GM23338 (cell line): Measurements from ENCODE around the gene SAT1. TPM values are rescaled to one million over a fixed set of nuclear protein-coding genes. Genes with fewer than 3 reads are reported as not detected.
A peak's percentile ranks its signal among the peaks of the same experiment; 100 is the strongest.

Experiments
- ATAC-seq: fragments of 200-7000 bp; cut with Tn5 transposase; 3 replicates; pipeline ENCODE4 v1.9.1; 2020
- DNase-seq: peaks from one replicate; pipeline ENCODE4 v3.0.0-alpha.2; 2015; ENCODE audit warnings: low spot score
- H2AFZ ChIP-seq: fragments of 200-600 bp; sonication (generic); 2 replicates; pipeline ENCODE4 v1.8.0; 2016; ENCODE audit warnings: antibody characterized with exemption, mild to moderate bottlenecking, moderate library complexity
- H3F3A ChIP-seq: fragments of 200-600 bp; sonication (generic); replicated peaks from 2 replicates; pipeline ENCODE4 v1.8.0; 2017; ENCODE audit warnings: antibody characterized with exemption, mixed run types, low read depth
- H3K27ac ChIP-seq: fragments of 200-600 bp; sonication (generic); 2 replicates; pipeline ENCODE4 v1.6.1; 2016; ENCODE audit warnings: low read depth
- H3K27me3 ChIP-seq: fragments of 200-600 bp; sonication (generic); 2 replicates; pipeline ENCODE4 v1.8.0; 2016; ENCODE audit warnings: mild to moderate bottlenecking, mixed run types, moderate library complexity; ENCODE audit not compliant: insufficient read depth
- H3K36me3 ChIP-seq: fragments of 200-600 bp; sonication (generic); 2 replicates; pipeline ENCODE4 v1.8.0; 2016; ENCODE audit warnings: mild to moderate bottlenecking; ENCODE audit not compliant: insufficient read depth
- H3K4me1 ChIP-seq: fragments of 200-600 bp; sonication (generic); 2 replicates; pipeline ENCODE4 v1.8.0; 2016; ENCODE audit warnings: mild to moderate bottlenecking, moderate library complexity; ENCODE audit not compliant: insufficient read depth
- H3K4me2 ChIP-seq: fragments of 200-600 bp; sonication (generic); 2 replicates; pipeline ENCODE4 v1.7.1; 2017; ENCODE audit warnings: mixed run types
- H3K4me3 ChIP-seq: fragments of 200-600 bp; sonication (generic); 2 replicates; pipeline ENCODE4 v1.6.1; 2016; ENCODE audit warnings: mixed run types
- H3K79me2 ChIP-seq: fragments of 200-600 bp; sonication (generic); replicated peaks from 2 replicates; pipeline ENCODE4 v1.8.0; 2017; ENCODE audit warnings: mild to moderate bottlenecking; ENCODE audit not compliant: insufficient read depth
- H3K9me2 ChIP-seq: fragments of 200-600 bp; sonication (generic); 2 replicates; pipeline ENCODE4 v1.8.0; 2017; ENCODE audit not compliant: insufficient read depth
- H4K20me1 ChIP-seq: fragments of 200-600 bp; sonication (generic); replicated peaks from 2 replicates; pipeline ENCODE4 v1.8.0; 2017; ENCODE audit warnings: mild to moderate bottlenecking; ENCODE audit not compliant: insufficient read depth
- H3K27ac Mint-ChIP-seq: 2 replicates; pipeline ENCODE4 v1.8.0; 2020; ENCODE audit warnings: inconsistent platforms, mild to moderate bottlenecking, moderate library complexity, mixed read lengths
- H3K27me3 Mint-ChIP-seq: 3 replicates; pipeline ENCODE4 v1.8.0; 2022; ENCODE audit warnings: low read depth, mild to moderate bottlenecking, moderate library complexity, mixed read lengths, inconsistent platforms; ENCODE audit not compliant: insufficient read depth, poor library complexity
- H3K36me3 Mint-ChIP-seq: 3 replicates; pipeline ENCODE4 v1.8.0; 2021; ENCODE audit warnings: low read depth, mild to moderate bottlenecking, inconsistent platforms, moderate library complexity, mixed read lengths
- H3K4me1 Mint-ChIP-seq: 3 replicates; pipeline ENCODE4 v1.8.0; 2020; ENCODE audit warnings: mild to moderate bottlenecking, inconsistent platforms, mixed read lengths
- H3K4me3 Mint-ChIP-seq: 3 replicates; pipeline ENCODE4 v1.8.0; 2021; ENCODE audit warnings: moderate library complexity, mild to moderate bottlenecking, inconsistent platforms, mixed read lengths
- H3K9me3 Mint-ChIP-seq: 3 replicates; pipeline ENCODE4 v1.8.0; 2020; ENCODE audit warnings: moderate library complexity, mild to moderate bottlenecking, inconsistent platforms, mixed read lengths
- CREB1 ChIP-seq: fragments of 250-450 bp; sonication (Bioruptor Pico); IDR thresholded peaks from 2 replicates; pipeline ENCODE4 v1.5.0; 2020; ENCODE audit warnings: low read depth, mild to moderate bottlenecking, moderate library complexity
- EZH2 ChIP-seq: fragments of 200-600 bp; sonication (generic); IDR thresholded peaks from one replicate; pipeline ENCODE4 v1.8.0; 2017; ENCODE audit warnings: antibody characterized with exemption, mild to moderate bottlenecking, low read depth; ENCODE audit not compliant: unreplicated experiment
- EZH2phosphoT487 ChIP-seq: fragments of 200-600 bp; sonication (generic); IDR thresholded peaks from one replicate; pipeline ENCODE4 v1.8.1; 2018; ENCODE audit warnings: antibody characterized with exemption; ENCODE audit not compliant: unreplicated experiment
- JUNB ChIP-seq: IDR thresholded peaks from one replicate; pipeline ENCODE4 v1.6.1; 2016; ENCODE audit warnings: antibody characterized with exemption; ENCODE audit not compliant: unreplicated experiment
- NANOG ChIP-seq: IDR thresholded peaks from 2 replicates; pipeline ENCODE4 v1.6.1; 2016; ENCODE audit warnings: antibody characterized with exemption, borderline replicate concordance
- POLR2AphosphoS5 ChIP-seq: IDR thresholded peaks from 2 replicates; pipeline ENCODE4 v1.6.1; 2016; ENCODE audit warnings: antibody characterized with exemption, low read depth
- STAT1 ChIP-seq: IDR thresholded peaks from one replicate; pipeline ENCODE4 v1.6.1; 2016; ENCODE audit warnings: antibody characterized with exemption; ENCODE audit not compliant: unreplicated experiment
- ZNF114 ChIP-seq: fragments of 250-450 bp; sonication (Bioruptor Pico); IDR thresholded peaks from 2 replicates; pipeline ENCODE4 v1.5.0; 2020; ENCODE audit warnings: mild to moderate bottlenecking, moderate library complexity
- ZNF331 ChIP-seq: fragments of 250-450 bp; sonication (Bioruptor Pico); IDR thresholded peaks from 2 replicates; pipeline ENCODE4 v1.5.0; 2020; ENCODE audit warnings: low read depth, mild to moderate bottlenecking, moderate library complexity
- polyA plus RNA-seq: library from polyadenylated mRNA; unstranded; fragments of >200 nt; fragmentation: Nextera tagmentation; extraction: Ambion mirVana; gene quantifications from 2 replicates; pipeline ENCODE4 v1.2.1, GENCODE V29; 2016
- total RNA-seq: library from RNA; depleted of rRNA; stranded (reverse); fragments of >200 nt; shearing (Covaris generic); gene quantifications from 2 replicates; pipeline ENCODE4 v1.2.3, GENCODE V29; 2014
- TF ChIP-seq, protein P1 (sequence below): fragments of 250-450 bp; sonication (Bioruptor Pico); IDR thresholded peaks from 2 replicates; pipeline ENCODE4 v1.5.0; 2020; ENCODE audit warnings: mild to moderate bottlenecking, moderate library complexity
- TF ChIP-seq, protein P2 (sequence below), 2 experiments: fragments of 200-600 bp in 1 of 2; sonication (generic) in 1 of 2; conservative IDR thresholded peaks; 2 replicates each; pipeline versions ENCODE4 v1.5.1 to v1.6.1; 2016 to 2017; ENCODE audit warnings: antibody characterized with exemption in 2 of 2, low read depth in 2 of 2, mild to moderate bottlenecking in 2 of 2, moderate library complexity in 1 of 2
- TF ChIP-seq, protein P3 (sequence below): IDR thresholded peaks from one replicate; pipeline ENCODE4 v1.6.1; 2018; ENCODE audit warnings: antibody characterized with exemption; ENCODE audit not compliant: unreplicated experiment

The SAT1 gene
- total and polyA plus RNA-seq, 2 experiments from 2014 or later = 44.1 to 101 TPM

DNA sequence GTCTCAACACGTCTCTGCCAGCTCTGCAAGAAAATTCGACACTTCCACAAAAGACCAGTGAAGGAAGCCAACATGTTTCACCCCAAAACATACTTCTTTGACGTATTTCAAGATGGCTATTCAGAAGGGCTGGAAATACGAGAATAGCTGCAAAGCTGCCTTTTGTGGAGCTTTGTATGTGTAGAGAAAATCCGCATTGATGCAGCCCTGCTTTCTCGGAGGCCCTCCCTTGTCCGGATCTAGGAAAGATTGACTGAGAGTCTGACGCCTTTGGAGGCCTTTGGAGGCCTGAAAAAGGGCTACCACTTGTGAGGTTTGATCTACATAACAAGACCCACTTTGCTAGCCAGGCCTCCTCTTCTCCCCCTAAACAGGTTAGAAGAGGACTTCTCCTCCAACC, 12.2 kb downstream of the SAT1 start (continued):
- TF ChIP-seq, protein P1, sequence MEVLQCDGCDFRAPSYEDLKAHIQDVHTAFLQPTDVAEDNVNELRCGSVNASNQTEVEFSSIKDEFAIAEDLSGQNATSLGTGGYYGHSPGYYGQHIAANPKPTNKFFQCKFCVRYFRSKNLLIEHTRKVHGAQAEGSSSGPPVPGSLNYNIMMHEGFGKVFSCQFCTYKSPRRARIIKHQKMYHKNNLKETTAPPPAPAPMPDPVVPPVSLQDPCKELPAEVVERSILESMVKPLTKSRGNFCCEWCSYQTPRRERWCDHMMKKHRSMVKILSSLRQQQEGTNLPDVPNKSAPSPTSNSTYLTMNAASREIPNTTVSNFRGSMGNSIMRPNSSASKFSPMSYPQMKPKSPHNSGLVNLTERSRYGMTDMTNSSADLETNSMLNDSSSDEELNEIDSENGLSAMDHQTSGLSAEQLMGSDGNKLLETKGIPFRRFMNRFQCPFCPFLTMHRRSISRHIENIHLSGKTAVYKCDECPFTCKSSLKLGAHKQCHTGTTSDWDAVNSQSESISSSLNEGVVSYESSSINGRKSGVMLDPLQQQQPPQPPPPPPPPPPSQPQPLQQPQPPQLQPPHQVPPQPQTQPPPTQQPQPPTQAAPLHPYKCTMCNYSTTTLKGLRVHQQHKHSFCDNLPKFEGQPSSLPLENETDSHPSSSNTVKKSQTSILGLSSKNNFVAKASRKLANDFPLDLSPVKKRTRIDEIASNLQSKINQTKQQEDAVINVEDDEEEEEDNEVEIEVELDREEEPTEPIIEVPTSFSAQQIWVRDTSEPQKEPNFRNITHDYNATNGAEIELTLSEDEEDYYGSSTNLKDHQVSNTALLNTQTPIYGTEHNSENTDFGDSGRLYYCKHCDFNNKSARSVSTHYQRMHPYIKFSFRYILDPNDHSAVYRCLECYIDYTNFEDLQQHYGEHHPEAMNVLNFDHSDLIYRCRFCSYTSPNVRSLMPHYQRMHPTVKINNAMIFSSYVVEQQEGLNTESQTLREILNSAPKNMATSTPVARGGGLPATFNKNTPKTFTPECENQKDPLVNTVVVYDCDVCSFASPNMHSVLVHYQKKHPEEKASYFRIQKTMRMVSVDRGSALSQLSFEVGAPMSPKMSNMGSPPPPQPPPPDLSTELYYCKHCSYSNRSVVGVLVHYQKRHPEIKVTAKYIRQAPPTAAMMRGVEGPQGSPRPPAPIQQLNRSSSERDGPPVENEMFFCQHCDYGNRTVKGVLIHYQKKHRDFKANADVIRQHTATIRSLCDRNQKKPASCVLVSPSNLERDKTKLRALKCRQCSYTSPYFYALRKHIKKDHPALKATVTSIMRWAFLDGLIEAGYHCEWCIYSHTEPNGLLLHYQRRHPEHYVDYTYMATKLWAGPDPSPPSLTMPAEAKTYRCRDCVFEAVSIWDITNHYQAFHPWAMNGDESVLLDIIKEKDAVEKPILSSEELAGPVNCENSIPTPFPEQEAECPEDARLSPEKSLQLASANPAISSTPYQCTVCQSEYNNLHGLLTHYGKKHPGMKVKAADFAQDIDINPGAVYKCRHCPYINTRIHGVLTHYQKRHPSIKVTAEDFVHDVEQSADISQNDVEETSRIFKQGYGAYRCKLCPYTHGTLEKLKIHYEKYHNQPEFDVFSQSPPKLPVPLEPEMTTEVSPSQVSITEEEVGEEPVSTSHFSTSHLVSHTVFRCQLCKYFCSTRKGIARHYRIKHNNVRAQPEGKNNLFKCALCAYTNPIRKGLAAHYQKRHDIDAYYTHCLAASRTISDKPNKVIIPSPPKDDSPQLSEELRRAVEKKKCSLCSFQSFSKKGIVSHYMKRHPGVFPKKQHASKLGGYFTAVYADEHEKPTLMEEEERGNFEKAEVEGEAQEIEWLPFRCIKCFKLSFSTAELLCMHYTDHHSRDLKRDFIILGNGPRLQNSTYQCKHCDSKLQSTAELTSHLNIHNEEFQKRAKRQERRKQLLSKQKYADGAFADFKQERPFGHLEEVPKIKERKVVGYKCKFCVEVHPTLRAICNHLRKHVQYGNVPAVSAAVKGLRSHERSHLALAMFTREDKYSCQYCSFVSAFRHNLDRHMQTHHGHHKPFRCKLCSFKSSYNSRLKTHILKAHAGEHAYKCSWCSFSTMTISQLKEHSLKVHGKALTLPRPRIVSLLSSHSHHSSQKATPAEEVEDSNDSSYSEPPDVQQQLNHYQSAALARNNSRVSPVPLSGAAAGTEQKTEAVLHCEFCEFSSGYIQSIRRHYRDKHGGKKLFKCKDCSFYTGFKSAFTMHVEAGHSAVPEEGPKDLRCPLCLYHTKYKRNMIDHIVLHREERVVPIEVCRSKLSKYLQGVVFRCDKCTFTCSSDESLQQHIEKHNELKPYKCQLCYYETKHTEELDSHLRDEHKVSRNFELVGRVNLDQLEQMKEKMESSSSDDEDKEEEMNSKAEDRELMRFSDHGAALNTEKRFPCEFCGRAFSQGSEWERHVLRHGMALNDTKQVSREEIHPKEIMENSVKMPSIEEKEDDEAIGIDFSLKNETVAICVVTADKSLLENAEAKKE (CRISPR knock-in tag) = no peak
- no peak for TF ChIP-seq CREB1 (CRISPR knock-in tag)

- no peak overlapping the region for H3K4me3 ChIP-seq
- ATAC-seq (peak; percentile 26; the same call in 1 of the 3 replicates), DNase-seq (peak; percentile 26)
- no peaks in the 10 kb centered on the region for H3K27me3 ChIP-seq
- H3K9me2 ChIP-seq = no peaks in the 10 kb centered on the region
- H2AFZ ChIP-seq = peak overlapping the region; percentile 4; the same call in 1 of the 2 replicates
- Mint-ChIP-seq H3K36me3 (no peaks in the 10 kb centered on the region), H3K9me3 (no peaks in the 10 kb centered on the region), H3K4me3 (no peak overlapping the region), H3K27ac (no peak overlapping the region; the same call in 1 of the 2 replicates), H3K4me1 (peaks cover 14% of the 10 kb centered on the region), H3K27me3 (no peaks in the 10 kb centered on the region)
- H3K4me2 ChIP-seq = no peak overlapping the region
- H4K20me1 ChIP-seq = no peaks in the 10 kb centered on the region
- 0 out of 2 replicates have a peak, but pooled peaks cover 7% of the 10 kb centered on the region for H3K4me1 ChIP-seq
- no peaks in the 10 kb centered on the region for H3K79me2 ChIP-seq
- H3F3A ChIP-seq = no peaks in the 10 kb centered on the region
- no peak overlapping the region for H3K27ac ChIP-seq
- no peaks in the 10 kb centered on the region for H3K36me3 ChIP-seq
- TF ChIP-seq, protein P2, sequence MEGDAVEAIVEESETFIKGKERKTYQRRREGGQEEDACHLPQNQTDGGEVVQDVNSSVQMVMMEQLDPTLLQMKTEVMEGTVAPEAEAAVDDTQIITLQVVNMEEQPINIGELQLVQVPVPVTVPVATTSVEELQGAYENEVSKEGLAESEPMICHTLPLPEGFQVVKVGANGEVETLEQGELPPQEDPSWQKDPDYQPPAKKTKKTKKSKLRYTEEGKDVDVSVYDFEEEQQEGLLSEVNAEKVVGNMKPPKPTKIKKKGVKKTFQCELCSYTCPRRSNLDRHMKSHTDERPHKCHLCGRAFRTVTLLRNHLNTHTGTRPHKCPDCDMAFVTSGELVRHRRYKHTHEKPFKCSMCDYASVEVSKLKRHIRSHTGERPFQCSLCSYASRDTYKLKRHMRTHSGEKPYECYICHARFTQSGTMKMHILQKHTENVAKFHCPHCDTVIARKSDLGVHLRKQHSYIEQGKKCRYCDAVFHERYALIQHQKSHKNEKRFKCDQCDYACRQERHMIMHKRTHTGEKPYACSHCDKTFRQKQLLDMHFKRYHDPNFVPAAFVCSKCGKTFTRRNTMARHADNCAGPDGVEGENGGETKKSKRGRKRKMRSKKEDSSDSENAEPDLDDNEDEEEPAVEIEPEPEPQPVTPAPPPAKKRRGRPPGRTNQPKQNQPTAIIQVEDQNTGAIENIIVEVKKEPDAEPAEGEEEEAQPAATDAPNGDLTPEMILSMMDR (conservative IDR thresholded peaks at IDR 0.05; ENCODE audit: low read depth in 2 of 2) = no peak; a peak in 1 of 4 replicates
- TF ChIP-seq JUNB (no peak), POLR2AphosphoS5 (no peak), ZNF114 (CRISPR knock-in tag) (no peak), EZH2phosphoT487 (no peak), NANOG (no peak), EZH2 (no peak), STAT1 (no peak), ZNF331 (no peak)
- TF ChIP-seq, protein P3, sequence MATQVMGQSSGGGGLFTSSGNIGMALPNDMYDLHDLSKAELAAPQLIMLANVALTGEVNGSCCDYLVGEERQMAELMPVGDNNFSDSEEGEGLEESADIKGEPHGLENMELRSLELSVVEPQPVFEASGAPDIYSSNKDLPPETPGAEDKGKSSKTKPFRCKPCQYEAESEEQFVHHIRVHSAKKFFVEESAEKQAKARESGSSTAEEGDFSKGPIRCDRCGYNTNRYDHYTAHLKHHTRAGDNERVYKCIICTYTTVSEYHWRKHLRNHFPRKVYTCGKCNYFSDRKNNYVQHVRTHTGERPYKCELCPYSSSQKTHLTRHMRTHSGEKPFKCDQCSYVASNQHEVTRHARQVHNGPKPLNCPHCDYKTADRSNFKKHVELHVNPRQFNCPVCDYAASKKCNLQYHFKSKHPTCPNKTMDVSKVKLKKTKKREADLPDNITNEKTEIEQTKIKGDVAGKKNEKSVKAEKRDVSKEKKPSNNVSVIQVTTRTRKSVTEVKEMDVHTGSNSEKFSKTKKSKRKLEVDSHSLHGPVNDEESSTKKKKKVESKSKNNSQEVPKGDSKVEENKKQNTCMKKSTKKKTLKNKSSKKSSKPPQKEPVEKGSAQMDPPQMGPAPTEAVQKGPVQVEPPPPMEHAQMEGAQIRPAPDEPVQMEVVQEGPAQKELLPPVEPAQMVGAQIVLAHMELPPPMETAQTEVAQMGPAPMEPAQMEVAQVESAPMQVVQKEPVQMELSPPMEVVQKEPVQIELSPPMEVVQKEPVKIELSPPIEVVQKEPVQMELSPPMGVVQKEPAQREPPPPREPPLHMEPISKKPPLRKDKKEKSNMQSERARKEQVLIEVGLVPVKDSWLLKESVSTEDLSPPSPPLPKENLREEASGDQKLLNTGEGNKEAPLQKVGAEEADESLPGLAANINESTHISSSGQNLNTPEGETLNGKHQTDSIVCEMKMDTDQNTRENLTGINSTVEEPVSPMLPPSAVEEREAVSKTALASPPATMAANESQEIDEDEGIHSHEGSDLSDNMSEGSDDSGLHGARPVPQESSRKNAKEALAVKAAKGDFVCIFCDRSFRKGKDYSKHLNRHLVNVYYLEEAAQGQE = no peak
Measured at GRCh38 chrX:23797371-23798128, 14.6 kb downstream of the SAT1 start.
